ENCODE measurements around the gene TPRKB.
"Not testable (repeated sequence)": the region's sequence is repeated elsewhere in the genome, so short reads cannot be mapped to it uniquely, and the experiment has no call there.

TPRKB gene

DNA sequence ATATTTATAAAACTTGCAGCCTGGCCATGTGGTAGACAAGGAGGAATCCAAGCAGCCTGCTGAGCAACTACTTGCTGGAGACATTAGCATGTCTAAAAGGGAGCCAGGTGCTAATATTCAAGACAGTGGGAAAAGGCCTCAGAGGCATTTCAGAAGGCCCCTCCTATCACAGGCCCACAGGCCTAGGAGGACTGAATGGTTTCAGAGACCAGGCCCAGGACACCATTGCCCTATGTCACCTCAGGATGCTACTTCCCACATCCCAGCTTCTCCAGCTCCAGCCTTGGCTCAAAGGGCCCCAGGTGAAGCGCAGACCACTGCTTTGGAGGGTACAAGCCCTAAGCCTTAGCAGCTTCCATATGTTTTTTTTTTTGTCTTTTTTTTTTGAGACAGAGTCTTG lies 39.0 kb downstream of the TPRKB start:
- no peak overlapping the region for H3K4me3 ChIP-seq (ENCODE audit: low read length)
- TF ChIP-seq ZNF274 (IDR thresholded peaks at IDR 0.05; ENCODE audit: low read depth, low read length) = no peak

- TF ChIP-seq ZNF274 (IDR thresholded peaks at IDR 0.05; ENCODE audit: low read depth, low read length) = no peak
- no peak overlapping the region for H3K4me3 ChIP-seq (ENCODE audit: low read length)
Measured at GRCh38 chr2:73697606-73698005, 39.5 kb downstream of the TPRKB start.

- not testable (repeated sequence) for H3K4me3 ChIP-seq (ENCODE audit: low read length)
Measured at GRCh38 chr2:73696985-73697384, 40.2 kb downstream of the TPRKB start.

DNA sequence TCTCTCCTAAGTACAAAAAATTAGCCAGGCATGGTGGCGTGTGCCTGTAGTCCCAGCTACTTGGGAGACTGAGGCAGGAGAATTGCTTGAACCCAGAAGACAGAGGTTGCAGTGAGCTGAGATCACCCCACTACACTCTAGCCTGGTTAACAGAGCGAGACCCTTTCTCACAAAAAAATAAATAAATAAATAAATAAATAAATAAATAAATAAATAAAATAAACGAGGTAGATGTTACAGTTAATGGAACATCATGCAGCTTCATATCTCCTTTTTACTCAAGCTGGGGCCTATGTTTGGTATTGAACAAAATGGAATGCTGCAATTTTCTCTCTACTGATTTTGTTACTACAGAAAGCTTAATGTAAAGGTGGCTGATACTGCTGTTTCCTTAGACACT lies 40.6 kb downstream of the TPRKB start:
- H3K4me3 ChIP-seq (ENCODE audit: low read length) = not testable (repeated sequence)

DNA sequence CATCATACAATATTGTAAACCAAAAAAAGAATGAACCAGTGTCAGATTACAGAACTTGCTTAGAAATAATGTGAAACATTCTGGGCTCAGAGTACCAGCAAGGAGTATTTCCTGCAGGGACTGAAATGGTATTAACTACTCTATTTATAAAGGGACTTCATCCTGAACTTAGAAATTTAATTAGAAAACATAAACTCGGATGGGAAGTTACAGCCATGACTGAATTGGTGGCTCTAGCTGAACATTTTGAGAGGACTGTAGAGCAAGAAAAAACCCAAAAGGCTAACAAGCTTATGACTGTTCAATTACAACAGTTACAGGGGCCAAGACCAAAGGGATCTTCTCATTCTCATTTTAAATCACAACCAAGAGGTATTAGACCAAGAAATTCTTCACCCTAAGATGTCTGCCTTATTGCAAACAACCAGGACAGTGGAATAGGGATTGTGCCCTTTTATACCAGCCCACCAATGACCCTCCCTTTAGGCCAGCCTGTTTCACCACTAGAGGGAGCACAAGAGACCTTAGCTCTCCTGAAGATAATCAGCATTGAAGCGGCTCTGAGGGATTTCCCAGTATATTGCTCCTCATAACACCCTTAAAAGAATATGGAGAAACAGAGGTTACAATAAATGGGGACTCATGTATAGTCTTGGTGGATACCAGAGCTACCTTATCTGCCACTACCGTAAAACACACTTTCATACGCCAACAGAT lies 46.6 kb downstream of the TPRKB start:
- not testable (repeated sequence) for H3K4me3 ChIP-seq (ENCODE audit: low read length)

- not testable (repeated sequence) for H3K4me3 ChIP-seq (ENCODE audit: low read length)
Measured at GRCh38 chr2:73688494-73688893, 48.7 kb downstream of the TPRKB start.

- no peak for TF ChIP-seq ZNF274 (IDR thresholded peaks at IDR 0.05; ENCODE audit: low read depth, low read length)
- no peak overlapping the region for H3K4me3 ChIP-seq (ENCODE audit: low read length)
Measured at GRCh38 chr2:73685764-73686438, 51.2 kb downstream of the TPRKB start.

- not testable (repeated sequence) for H3K4me3 ChIP-seq (ENCODE audit: low read length)
Measured at GRCh38 chr2:73684905-73685304, 52.2 kb downstream of the TPRKB start.

- H3K4me3 ChIP-seq (ENCODE audit: low read length) = not testable (repeated sequence)
Measured at GRCh38 chr2:73684325-73684724, 52.8 kb downstream of the TPRKB start.

GRCh38 chr2:73679951-73680571 lies 57.1 kb downstream of the TPRKB start:
- not testable (repeated sequence) for H3K4me3 ChIP-seq (ENCODE audit: low read length)

Data from GM08714 (cell line).